ENCODE measurements around the gene WDPCP.
"Not testable (repeated sequence)": the region's sequence is repeated elsewhere in the genome, so short reads cannot be mapped to it uniquely, and the experiment has no call there.

WDPCP gene

DNA sequence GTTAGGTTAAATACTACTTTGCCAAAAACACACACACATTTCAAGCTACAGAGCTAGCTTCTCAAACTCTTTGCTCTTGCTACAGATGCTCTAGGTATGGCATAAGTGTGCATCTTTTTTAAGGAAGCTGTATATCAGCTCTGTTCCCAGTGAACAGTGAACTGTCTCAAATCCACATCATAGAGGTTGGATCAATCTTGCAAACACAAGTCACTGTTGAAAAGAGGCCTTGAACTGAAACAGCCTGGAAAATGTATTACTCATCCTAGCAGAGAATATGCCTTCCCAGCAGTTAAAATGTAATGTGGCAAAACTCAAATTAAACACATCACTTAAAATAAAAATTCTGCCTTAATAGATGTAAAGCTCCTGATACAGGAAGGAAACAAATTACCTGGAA, 151.8 kb downstream of the WDPCP start:
- DNase-seq = no peak

DNA sequence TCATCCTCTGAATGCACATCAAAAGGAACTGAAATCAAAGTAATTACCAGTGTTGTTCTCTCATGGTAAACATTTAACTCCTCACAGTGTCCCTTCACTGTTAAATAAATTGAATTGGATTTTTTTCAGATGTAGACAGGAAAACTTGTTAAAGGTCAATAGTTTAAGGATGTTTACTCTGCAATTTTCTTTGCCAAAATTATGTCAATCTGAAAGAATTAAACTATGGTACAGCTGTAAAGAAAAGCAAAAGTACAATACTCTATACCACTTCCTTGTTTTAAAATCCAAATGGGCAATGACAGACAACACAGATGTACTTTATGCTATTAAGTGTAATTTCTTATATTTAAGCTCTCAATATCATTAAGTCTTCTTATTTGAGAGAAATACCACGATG, 153.2 kb downstream of the WDPCP start:
- DNase-seq = no peak

DNA sequence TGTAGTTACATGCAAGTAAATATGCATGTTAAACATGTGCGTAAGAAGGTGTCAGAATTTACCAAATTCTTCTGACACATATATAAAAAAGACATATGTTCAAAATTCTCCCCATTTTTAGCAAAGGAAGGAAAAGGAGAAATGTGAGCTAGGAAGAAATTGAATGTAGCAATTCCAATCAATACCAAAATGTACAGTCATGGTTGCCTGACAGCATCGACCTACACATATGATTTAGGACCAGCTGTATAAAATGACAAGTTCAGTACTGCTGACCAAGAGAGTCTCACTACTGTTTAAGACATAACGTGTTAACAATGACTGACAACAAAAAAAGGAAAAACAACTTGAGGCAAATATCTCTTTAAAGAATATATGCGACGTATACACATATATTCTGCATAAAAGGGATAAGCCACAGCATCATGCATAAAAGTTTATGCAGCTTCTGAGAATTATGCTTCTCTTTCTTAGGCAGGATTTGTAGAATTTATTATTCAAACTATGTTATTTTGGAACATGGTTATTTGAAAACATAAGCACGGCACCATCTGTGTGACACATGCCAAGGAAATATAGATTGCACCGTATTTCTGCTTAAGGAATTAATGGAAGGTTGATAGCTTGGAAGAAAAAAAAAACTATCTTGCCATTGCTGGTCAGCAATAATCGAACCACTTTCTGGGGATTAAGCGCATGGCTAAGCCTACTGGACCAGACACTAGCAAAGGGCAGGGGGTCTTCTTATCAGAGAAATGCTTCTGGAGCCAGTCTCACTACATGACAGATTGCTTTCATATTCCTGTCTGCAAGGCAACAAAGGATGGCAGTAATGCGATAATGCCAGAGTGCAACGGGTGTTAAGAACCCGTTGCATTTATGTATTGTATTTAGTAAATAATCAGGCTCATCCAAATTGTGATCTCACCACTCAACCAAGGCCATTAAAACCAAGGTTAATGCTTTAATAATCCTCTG, 154.0 kb downstream of the WDPCP start:
- no peak for DNase-seq

DNA sequence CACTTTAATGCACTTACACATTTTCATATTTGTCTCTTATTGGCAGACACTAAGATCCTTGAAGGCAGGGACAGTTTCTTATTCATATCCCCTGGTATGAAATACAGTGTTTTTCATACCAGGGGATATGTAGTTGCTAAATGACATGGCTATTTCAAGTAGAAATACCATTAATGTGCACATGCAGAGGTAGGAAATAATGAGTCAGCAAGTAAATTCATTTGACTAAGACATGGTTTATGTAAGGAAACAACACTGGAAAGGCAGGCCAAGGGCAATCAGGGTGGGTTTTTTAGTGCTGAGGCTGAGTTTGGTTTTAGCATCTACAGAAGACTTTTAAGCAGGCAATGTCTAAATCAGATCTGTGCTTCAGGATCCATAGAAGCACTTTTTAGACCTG, 155.9 kb downstream of the WDPCP start:
- no peak for DNase-seq

DNA sequence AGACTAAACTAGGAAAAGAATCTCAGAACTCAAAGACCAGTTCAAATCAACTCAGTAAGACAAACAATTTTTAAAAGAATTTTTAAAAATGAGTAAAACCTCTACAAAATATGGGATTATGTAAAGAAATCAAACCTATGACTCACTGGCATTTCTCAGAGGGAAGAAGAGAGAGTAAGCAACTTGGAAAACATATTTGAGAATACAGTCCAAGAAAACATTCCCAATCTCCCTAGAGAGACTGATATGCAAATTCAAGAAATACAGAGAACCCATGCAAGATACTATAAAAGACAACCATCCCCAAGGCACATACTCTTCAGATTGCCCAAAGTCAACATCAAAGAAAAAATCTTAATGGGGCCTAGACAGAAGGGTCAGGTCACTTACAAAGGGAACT, 162.7 kb downstream of the WDPCP start:
- DNase-seq = no peak

DNA sequence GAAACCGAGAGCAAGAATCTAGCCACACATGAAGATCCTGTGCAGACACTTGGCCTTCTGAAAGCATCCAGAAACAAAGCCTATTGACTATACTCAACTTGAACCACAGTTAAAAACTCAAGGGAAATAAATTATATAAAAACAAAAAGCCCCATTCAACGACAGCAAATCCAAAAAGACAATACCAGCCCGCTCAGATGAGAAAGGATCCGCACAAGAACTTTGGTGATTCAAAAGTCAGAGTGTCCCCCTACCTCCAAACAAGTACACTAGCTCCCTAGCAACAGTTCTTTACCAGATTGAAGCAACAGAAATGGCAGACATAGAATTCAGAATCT, 163.2 kb downstream of the WDPCP start:
- no peak for DNase-seq

DNA sequence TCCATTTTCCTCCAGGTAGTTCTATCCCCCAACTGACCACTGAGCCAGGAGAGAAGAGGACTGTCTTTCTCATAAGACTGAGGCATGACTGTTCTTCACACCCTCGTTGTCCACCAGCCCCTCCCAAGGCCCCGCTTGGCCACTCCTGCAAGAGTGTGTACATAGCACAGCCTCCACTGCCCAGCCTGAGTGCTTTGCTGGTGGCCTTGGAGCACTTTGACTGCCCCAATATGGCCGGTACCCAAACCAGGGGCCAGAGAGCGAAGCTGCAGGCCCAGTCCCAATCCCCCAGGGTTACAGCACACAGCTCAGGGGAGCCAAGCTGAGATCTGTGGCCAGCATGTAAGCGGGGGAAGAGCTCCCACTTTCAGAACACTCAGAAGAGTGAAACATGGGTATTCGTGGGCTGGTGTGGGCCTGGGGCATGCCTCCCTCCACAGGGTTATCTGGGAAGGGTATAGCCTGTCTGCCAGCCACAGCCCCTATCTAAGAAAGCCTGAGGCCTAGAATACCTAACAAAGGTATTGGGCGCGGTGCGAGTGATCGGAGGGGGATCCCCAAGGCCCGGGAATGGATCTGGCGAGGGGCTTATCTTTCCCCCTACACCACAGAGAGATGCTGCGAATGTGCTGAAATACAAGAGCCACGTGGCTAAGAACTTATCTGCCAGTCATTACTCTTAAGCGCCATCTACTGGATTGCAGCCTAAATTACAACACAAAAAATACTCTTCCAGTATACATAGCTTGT, 163.8 kb downstream of the WDPCP start:
- DNase-seq = peak; percentile 11

DNA sequence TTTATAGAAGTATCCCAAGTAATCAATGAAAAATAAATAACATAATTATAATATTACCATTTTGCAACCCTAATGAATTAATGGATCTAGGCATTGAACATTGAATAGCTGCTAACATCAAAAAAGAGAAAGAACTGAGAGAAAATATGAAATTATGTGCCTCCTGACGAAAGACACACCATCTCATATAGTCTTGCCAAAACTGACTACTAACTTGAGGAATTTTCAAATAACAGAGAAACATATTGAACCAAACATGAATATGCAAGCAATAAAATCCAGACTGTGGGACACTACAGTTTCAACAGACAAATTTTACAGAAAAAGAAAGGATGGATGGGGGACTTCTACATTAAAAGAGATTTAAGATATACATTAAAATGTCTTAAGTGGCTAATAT, 165.7 kb downstream of the WDPCP start:
- no peak for DNase-seq

DNA sequence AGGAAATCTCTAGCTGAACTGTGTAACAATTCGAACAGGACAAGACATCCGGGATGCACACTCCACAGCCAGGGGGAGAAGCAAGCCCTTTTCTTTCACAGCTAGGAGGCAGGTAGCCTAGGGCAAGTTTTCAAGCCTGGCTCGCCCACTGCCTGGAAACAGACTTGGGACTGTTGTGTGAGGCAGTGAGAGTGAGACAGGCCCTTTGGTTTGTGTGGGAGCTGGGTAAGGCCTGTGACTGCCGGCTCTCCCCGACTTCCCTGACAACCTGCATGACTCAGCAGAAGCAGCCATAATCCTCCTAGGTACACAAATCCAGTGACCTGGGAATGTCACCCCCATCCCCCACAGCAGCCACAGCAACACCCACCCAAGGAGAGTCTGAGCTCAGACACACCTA, 179.7 kb downstream of the WDPCP start:
- DNase-seq = no peak

DNA sequence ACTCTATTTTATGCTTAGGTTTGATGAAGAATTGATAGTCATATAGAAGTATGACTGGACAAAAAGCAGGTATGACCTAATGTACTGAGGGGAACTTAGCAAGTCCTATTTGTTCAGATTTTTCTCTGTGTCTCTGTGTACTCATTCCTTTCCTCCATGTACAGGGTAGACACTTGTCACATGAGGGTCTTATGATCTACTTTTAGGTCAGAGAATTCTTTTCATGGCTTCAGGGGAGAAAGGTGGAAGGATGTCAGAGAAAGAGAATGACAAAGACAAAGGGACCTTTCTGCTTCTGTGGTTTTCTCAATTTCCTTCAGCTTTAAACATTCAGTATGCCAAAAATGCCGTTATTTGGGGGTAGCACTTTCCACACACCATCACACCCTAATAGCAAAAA, 181.6 kb downstream of the WDPCP start:
- DNase-seq = no peak

DNA sequence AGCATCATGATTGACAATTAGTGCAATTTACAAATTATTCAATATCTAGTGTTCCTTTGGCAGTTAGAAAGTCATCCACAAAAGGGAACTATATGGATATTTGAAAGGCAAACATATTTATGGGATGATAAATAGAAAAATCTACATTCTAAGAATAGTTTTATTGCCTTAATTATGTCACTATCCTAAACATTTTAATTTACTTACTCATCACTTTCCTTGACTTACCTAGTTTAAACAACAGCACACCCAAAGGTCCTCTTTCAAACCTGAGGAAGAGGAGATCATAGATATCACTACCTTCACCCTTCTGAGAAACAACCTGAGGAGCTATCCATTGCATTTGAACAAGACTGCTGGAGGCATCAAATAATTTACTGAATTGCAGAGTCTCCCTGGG, 184.5 kb downstream of the WDPCP start:
- no peak for DNase-seq

DNA sequence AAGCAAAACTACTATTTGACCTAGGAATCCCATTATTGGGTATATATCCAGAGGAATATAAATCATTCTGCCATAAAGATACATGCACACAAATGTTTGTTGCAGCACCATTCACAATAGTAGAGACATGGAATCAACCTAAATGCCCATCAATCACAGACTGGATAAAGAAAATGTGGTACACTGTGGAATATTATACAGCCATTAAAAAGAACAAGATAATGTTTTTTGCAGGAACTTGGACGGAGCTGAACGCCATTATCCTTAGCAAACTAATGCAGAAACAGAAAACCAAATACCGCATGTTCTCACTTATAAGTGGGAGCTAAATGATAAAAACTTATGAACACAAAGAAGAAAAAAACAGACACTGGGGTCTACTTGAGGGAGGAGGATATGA, 185.4 kb downstream of the WDPCP start:
- not testable (repeated sequence) for DNase-seq

DNA sequence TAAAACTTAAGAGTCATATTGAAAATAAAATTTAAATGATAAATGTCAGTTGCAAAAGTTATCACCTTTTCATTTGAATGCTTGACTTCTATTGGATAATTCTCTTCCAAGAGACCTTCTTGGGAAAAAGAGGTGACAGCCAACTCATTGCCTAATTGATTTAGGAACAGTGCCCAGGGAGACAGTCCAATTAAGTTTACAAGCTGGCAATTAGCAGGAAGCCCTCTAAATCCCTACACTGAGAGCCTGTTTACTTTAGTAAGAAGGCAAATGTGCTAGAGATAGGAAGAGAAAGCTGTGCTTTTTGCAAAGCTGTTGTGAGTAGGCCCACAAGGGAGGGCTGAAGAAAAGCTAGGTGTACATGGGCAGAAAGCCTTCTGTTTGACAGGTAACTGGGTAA, 189.1 kb downstream of the WDPCP start:
- DNase-seq = peak; percentile 51

DNA sequence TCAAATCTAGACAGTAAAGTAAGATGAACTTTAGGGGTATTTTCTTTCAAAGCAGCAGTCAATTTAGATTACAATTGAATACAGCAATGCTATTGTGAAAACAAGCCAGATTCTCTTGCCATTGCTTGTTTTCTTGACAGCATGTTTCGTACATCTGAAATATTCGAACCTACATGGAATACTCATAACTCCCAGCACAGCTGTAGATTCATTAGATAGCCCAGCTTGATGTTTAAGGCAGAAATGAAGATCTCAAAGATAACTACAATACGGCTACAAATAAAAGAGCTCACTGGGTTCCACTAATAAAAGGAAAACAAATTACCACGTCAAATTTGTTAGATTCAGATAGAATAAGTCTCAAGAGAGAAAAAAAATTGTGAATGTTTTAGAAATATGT, 208.8 kb downstream of the WDPCP start:
- no peak for DNase-seq

DNA sequence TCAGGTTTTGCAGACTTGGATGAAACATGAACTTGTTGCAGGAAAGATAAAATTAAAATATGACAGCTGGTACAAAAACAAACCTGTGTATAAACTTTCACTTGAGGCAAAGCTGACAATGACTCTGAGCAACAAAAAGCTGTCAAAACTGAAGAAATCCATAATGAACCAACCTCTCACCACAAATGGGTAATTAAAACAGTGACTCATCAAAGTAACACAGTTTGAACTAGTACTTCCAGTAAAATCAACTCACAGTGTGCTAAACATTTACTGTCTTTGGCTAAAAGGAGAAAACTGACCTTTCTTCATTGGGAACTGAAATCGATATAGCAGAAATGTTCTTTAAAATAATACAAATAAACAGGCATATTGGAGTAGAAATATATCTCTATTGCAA, 209.7 kb downstream of the WDPCP start:
- no peak for DNase-seq

DNA sequence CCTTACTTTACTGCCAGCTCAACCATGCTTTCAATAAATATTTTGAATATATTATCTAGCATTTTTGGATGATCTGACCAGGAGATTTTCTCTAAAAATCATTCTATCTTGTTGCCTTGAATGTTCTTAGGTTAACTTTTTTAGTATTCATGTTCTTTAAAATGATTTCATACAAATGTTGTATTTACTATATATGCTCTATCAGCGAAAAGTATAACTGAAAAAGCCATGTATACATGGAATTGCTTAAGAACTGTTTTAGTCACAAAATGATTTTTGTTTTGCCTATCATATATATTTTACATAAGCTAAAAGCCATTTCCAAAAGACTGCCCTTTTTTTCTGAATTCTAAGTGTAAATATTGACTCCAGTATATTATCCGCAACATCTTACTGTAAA, 213.9 kb downstream of the WDPCP start:
- no peak for DNase-seq

DNA sequence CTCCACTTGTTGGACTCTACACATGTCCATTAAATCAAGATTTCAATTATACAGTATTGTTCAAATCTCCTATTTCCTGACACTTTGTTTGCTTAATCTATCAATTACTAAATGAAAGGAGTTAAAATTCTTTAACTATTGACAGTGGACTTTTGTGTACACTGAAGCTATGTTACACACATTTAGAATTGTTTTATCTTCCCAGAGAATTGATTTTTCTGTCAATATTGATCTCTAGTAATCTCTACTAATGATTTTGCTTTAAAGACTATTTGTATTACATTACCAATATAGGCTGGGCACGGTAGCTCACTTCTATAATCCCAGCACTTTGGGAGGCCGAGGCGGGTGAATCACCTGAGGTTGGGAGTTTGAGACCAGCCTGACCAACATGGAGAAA, 215.7 kb downstream of the WDPCP start:
- no peak for DNase-seq

DNA sequence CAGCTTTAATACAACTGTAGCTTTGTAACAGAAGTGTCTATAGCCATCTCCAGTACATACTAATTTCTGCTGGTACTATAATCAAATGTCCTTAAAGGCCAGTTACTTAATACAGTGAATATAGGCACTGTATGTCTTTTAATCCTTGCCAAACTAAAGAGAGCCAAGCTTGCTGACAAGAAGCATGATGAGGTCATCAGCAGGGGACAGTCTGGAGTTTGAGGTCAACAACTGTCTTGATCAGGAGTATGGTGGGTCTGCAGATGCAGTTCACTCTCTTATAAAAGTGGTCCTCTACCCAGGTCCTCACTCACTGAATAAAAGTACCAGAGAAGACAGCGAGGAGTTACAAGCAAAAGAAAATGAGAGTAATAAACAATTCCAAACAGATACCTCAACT, 219.1 kb downstream of the WDPCP start:
- no peak for DNase-seq

DNA sequence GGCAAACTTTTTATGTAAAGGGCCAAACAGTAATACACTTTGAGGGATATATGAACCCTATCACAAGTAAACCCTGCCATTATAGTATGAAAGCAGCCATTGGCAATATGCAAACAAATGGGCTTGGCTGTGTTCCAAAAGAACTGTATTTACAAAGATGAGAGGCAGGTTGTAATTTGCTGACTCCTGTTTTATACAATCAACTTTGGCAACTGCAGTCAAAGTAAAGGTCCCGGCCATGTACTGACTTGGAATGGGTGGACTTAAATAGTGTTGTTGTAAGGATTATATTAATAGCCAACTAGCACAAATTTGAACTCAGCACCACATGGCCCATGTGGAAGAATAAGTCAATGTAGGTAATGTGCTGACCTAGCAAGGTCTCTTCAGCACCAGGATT, 223.4 kb downstream of the WDPCP start:
- DNase-seq = no peak

DNA sequence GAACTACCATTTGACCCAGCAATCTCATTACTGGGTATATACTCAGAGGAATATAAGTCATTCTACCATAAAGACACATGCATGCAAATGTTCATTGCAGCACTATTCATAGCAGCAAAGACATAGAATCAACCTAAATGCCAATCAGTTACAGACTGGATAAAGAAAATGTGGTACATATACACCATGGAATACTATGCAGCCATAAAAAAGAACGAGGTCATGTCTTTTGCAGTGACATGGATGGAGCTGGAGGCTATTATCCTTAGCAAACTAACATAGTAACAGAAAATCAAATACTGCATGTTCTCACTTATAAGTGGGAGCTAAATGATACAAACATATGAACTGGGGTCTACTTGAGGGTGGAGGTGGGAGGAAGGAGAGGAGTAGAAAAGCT, 230.6 kb downstream of the WDPCP start:
- DNase-seq = not testable (repeated sequence)

DNA sequence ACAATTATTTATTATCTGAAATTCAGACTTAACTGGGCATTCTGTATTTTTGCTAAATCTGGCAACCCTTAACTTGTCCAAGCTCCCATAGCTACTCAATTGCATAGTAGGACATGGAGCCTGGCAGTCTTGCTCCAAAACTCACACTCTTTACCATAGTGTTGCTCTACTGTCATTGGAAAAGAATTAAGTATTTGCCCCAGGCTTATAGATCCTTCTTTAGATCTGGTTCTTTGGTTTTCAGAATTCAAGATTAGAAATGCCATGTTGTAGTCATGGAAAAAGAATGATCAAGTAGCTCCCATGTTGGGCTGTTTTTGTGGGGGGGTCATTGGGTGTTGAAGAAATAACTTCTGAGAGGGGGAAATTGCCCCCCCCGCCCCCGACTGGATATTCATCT, 240.9 kb downstream of the WDPCP start:
- DNase-seq = no peak

DNA sequence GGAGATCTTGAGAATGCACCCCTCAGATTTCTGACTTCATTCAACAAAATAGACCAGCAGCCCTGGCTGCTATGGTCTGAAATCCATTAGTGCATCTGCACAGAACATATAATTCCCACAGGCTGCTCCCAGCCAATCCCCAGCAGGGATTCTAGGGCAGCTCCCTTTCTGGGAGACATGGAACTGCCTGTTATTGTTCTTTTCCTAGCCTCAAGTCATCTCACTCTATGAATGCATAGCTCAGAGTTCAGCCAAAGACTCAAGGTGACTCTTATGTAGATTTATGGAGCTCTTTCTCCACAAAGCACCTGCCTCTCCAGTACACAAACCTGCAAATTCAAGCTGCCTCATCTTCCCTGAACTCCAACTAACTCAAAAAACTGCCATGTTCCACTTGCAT, 241.9 kb downstream of the WDPCP start:
- no peak for DNase-seq

DNA sequence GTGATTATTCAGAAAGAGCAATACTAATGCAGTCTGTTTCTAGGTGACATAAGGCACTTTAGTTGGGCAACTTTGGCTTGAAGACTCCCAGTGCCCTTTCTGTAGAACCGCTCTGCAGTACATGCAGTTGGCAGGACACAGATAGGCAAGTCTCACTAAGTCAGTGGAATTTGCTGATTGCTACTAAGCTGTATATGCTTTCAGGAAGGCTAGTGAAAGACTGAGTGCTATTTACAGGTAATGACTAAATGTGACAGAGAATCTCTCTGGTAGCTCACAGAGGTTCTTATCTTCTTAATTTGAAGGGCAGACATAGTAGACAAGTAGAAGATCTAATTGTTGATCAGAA, 243.0 kb downstream of the WDPCP start:
- no peak for DNase-seq

DNA sequence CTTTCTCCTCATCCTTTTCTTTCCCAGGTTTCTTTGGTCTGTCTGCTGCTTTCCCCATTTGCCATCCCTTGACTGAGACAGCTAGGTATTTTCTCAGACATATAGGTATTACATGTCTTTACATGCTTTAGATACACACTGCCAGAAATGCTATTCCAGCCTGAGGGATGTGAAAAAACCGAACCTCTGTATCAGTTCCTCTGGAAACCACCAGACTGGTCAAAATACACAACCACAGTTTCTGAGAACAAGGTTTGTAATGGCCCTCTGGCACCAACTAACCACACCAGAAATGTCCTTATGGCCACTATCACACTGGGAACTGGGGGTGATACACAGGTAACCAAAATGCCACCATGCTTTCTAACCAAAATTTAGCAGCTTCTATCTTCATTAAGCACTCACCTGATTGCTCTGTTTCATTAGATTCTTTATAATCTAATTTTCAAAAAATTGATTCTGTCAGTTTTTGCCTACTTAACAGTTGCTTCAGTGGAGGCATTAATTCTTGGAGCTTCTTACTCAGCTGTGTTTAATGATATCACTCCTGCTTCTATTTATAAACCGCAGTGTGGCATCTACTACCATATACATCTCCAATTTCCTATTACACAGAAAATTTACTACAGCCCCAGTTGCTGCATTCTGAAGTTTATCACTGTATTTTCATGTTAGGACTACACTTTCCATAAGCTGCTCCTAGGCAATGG, 243.5 kb downstream of the WDPCP start:
- no peak for DNase-seq
